Esophagus squamous epithelium (tissue), 4 donors: ENCODE results near the gene HSD17B2.
"Not testable (repeated sequence)": the region's sequence is repeated elsewhere in the genome, so short reads cannot be mapped to it uniquely, and the experiment has no call there.

Source experiments
- CTCF ChIP-seq, 6 experiments: fragments of 450-650 bp in 4 of 6; fragments of 200-600 bp in 2 of 6; sonication (generic) in 2 of 6; IDR thresholded peaks; one replicate each; pipeline ENCODE4 v1.5.1; 2016 to 2019; ENCODE audit warnings: antibody characterized with exemption in 6 of 6, mild to moderate bottlenecking in 4 of 6, moderate library complexity in 4 of 6
- POLR2A ChIP-seq, 4 donors: fragments of 450-650 bp; IDR thresholded peaks; one replicate each; pipeline ENCODE4 v1.6.1; 2017; ENCODE audit warnings: antibody characterized with exemption in 4 of 4, mild to moderate bottlenecking in 4 of 4, moderate library complexity in 3 of 4

GRCh38 chr16:82009789-82010188 lies 25.3 kb upstream of the HSD17B2 start:
- TF ChIP-seq POLR2A, CTCF (IDR thresholded peaks at IDR 0.05): not testable (repeated sequence)
